Endothelial cell of hepatic sinusoid (primary cell): ENCODE results near the gene RPAIN.

ENCODE experiments used
- in situ Hi-C: cut with HindIII; loops from 2 replicates; pipeline ENCODE4 v1.10.0; 2017; ENCODE audit warnings: low sequenced_read_pairs

RPAIN gene

GRCh38 chr17:5480962-5481361, 61.0 kb downstream of the RPAIN start:
- in situ Hi-C loops = loop anchor here (5.0 kb wide), 1 partner anchor 76 kb away; no protein-coding TSS in a partner anchor

GRCh38 chr17:5481451-5481850, 61.5 kb downstream of the RPAIN start:
- in situ Hi-C loops = loop anchor here (5.0 kb wide), 1 partner anchor 76 kb away; no protein-coding TSS in a partner anchor
